Uterus (tissue), 2 donors: ENCODE data around the gene COL27A1.

Source experiments
- POLR2A ChIP-seq, 2 donors: fragments of 450-650 bp; IDR thresholded peaks; one replicate each; pipeline ENCODE4 v1.6.1; 2016; ENCODE audit warnings: antibody characterized with exemption in 2 of 2, mild to moderate bottlenecking in 1 of 2, moderate library complexity in 1 of 2
- TF ChIP-seq, protein P1 (sequence below), 4 experiments: fragments of 200-600 bp in 2 of 4; fragments of 450-650 bp in 2 of 4; sonication (generic) in 2 of 4; IDR thresholded peaks; one replicate each; pipeline ENCODE4 v1.5.1; 2016 to 2019; ENCODE audit warnings: antibody characterized with exemption in 4 of 4, mild to moderate bottlenecking in 2 of 4, moderate library complexity in 1 of 4

DNA sequence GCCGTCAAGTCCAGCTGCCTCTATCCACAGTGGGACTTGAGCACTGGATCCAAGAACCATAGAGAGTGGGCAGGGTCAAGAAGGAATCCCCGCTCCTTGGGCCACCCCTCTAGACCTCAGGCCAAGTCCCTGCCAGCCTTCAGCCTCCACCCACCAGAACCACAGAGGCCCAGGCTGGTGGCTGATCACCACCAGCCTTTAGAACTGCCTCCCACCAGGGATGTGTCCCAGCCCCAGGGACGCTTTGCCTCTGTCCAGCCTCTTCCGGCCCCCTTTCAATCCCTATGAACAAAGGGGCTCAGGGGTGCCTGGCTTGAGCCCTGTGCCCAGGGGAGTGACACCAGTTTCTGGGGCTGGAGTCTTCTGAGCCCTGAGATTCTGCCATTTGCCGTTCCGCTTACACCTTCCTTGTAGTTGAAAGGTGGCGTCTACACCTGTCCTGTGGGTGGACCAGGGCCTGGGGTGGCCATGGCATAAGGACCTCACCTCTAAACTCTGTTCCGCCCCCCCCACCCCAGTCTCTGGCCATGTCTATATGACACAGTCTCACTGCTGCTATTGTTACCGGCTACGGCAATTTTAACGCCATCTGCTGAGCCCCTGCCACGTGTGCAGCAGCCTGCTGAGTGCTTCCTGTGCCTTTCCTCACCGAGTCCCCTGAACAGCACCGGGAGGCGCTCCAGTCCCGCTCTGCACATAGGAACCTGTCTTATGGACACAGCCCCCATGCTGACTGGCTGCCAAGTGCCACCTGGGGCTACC is 131.8 kb downstream of the COL27A1 start:
- no peak for TF ChIP-seq POLR2A (IDR thresholded peaks at IDR 0.05)
- TF ChIP-seq, protein P1, sequence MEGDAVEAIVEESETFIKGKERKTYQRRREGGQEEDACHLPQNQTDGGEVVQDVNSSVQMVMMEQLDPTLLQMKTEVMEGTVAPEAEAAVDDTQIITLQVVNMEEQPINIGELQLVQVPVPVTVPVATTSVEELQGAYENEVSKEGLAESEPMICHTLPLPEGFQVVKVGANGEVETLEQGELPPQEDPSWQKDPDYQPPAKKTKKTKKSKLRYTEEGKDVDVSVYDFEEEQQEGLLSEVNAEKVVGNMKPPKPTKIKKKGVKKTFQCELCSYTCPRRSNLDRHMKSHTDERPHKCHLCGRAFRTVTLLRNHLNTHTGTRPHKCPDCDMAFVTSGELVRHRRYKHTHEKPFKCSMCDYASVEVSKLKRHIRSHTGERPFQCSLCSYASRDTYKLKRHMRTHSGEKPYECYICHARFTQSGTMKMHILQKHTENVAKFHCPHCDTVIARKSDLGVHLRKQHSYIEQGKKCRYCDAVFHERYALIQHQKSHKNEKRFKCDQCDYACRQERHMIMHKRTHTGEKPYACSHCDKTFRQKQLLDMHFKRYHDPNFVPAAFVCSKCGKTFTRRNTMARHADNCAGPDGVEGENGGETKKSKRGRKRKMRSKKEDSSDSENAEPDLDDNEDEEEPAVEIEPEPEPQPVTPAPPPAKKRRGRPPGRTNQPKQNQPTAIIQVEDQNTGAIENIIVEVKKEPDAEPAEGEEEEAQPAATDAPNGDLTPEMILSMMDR (IDR thresholded peaks at IDR 0.05), result no peak
